HG03108 (cell line): ENCODE data around the gene MSTN.
"Not testable (repeated sequence)": the region's sequence is repeated elsewhere in the genome, so short reads cannot be mapped to it uniquely, and the experiment has no call there.

Source experiments
- ATAC-seq: cut with Tn5 transposase; IDR thresholded peaks from one replicate; pipeline ENCODE4 v1.9.1; 2021; ENCODE audit warnings: moderate library complexity; ENCODE audit not compliant: unreplicated experiment

The MSTN gene

GRCh38 chr2:190065839-190066238, 3.3 kb upstream of the MSTN start:
- ATAC-seq = no peak

- ATAC-seq = no peak
Measured at GRCh38 chr2:190063624-190064023, 1.1 kb upstream of the MSTN start.

GRCh38 chr2:190062053-190062452, 476 bp downstream of the MSTN start:
- ATAC-seq = no peak

- no peak for ATAC-seq
Measured at GRCh38 chr2:190060626-190061025, 1.9 kb downstream of the MSTN start.

GRCh38 chr2:190060019-190060418, 2.5 kb downstream of the MSTN start:
- no peak for ATAC-seq

- no peak for ATAC-seq
Measured at GRCh38 chr2:190053426-190053825, 9.1 kb downstream of the MSTN start.

GRCh38 chr2:190052307-190052706, 10.2 kb downstream of the MSTN start:
- ATAC-seq = no peak

- no peak for ATAC-seq
Measured at GRCh38 chr2:190051223-190051622, 11.3 kb downstream of the MSTN start.

GRCh38 chr2:190050001-190050400, 12.5 kb downstream of the MSTN start:
- no peak for ATAC-seq

- ATAC-seq = no peak
Measured at GRCh38 chr2:190044866-190045265, 17.7 kb downstream of the MSTN start.

GRCh38 chr2:190043441-190043840, 19.1 kb downstream of the MSTN start:
- no peak for ATAC-seq

GRCh38 chr2:190036071-190036470, 26.5 kb downstream of the MSTN start:
- ATAC-seq = no peak

- ATAC-seq = not testable (repeated sequence)
Measured at GRCh38 chr2:190034417-190034816, 28.1 kb downstream of the MSTN start.

- no peak for ATAC-seq
Measured at GRCh38 chr2:190031969-190032618, 30.4 kb downstream of the MSTN start.

- ATAC-seq = no peak
Measured at GRCh38 chr2:190023860-190024259, 38.7 kb downstream of the MSTN start.

GRCh38 chr2:190020720-190021119, 41.8 kb downstream of the MSTN start:
- no peak for ATAC-seq

GRCh38 chr2:190017837-190018236, 44.7 kb downstream of the MSTN start:
- ATAC-seq = no peak

GRCh38 chr2:190015969-190016368, 46.6 kb downstream of the MSTN start:
- ATAC-seq = not testable (repeated sequence)
